Naive thymus-derived CD4-positive, alpha-beta T cell (primary cell): Measurements from ENCODE around the gene WTIP. TPM values are rescaled to one million over a fixed set of nuclear protein-coding genes. Genes with fewer than 3 reads are reported as not detected.

Experiments used
- ATAC-seq: fragments of 150-1000 bp; cut with Tn5 transposase; 2 replicates; pipeline ENCODE4 v1.10.0; 2021; ENCODE audit warnings: mild to moderate bottlenecking, moderate library complexity
- CTCF ChIA-PET: fragments of 350-600 bp; sonication (Branson Sonifier 250); formaldehyde crosslinking; loops from one replicate; lab custom pipeline; 2021; ENCODE audit warnings: antibody characterized with exemption; lab: Charles Lee
- POLR2A ChIA-PET: fragments of 350-600 bp; sonication (Branson Sonifier 250); formaldehyde crosslinking; loops from one replicate; lab custom pipeline; 2021; ENCODE audit warnings: antibody characterized with exemption, inconsistent platforms; lab: Charles Lee
- DNase-seq, 9 donors: peaks; one replicate each; pipeline versions ENCODE4 v3.0.0 to v3.0.0-alpha.2; 2020 to 2022; ENCODE audit warnings: mixed read lengths in 1 of 9
- H3K27ac ChIP-seq: one replicate; pipeline ENCODE4 v1.7.0; 2013; ENCODE audit warnings: mild to moderate bottlenecking, low read depth, low read length, moderate library complexity
- H3K27me3 ChIP-seq, 2 donors: one replicate each; pipeline ENCODE4 v1.7.0; 2013; ENCODE audit warnings: low read length in 2 of 2, mild to moderate bottlenecking in 2 of 2, moderate library complexity in 2 of 2; ENCODE audit not compliant: control insufficient read depth in 2 of 2, insufficient read depth in 2 of 2
- H3K36me3 ChIP-seq, 3 experiments: 1 replicate in 2 of 3; 2 replicates in 1 of 3; pipeline ENCODE4 v1.7.0; 2013; ENCODE audit warnings: low read length in 3 of 3, mild to moderate bottlenecking in 3 of 3, moderate library complexity in 1 of 3; ENCODE audit not compliant: insufficient read depth in 3 of 3, control insufficient read depth in 2 of 3
- H3K4me1 ChIP-seq, 2 donors: one replicate each; pipeline ENCODE4 v1.7.0; 2013; ENCODE audit warnings: low read length in 2 of 2, mild to moderate bottlenecking in 2 of 2, moderate library complexity in 1 of 2; ENCODE audit not compliant: control insufficient read depth in 2 of 2, insufficient read depth in 2 of 2
- H3K4me3 ChIP-seq: 2 replicates; pipeline ENCODE4 v1.7.0; 2013; ENCODE audit warnings: mild to moderate bottlenecking, low read length
- H3K9me3 ChIP-seq, 3 experiments: 1 replicate in 2 of 3; 2 replicates in 1 of 3; pipeline ENCODE4 v1.7.0; 2013; ENCODE audit warnings: low read length in 3 of 3; ENCODE audit not compliant: control insufficient read depth in 2 of 3
- H3K27ac Mint-ChIP-seq, 9 donors: one replicate each; pipeline ENCODE4 v1.8.0; 2020 to 2022; ENCODE audit warnings: mixed read lengths in 9 of 9, mild to moderate bottlenecking in 8 of 9, moderate library complexity in 5 of 9, inconsistent platforms in 2 of 9
- H3K27me3 Mint-ChIP-seq, 5 donors: one replicate each; pipeline ENCODE4 v1.8.0; 2021 to 2022; ENCODE audit warnings: mixed read lengths in 5 of 5, mild to moderate bottlenecking in 1 of 5
- H3K36me3 Mint-ChIP-seq, 5 donors: one replicate each; pipeline ENCODE4 v1.8.0; 2020 to 2022; ENCODE audit warnings: mixed read lengths in 5 of 5, mild to moderate bottlenecking in 3 of 5, inconsistent platforms in 1 of 5
- H3K4me1 Mint-ChIP-seq, 7 donors: one replicate each; pipeline ENCODE4 v1.8.0; 2020 to 2022; ENCODE audit warnings: mixed read lengths in 7 of 7, mild to moderate bottlenecking in 3 of 7, inconsistent platforms in 1 of 7
- H3K4me3 Mint-ChIP-seq, 10 donors: one replicate each; pipeline ENCODE4 v1.8.0; 2020 to 2022; ENCODE audit warnings: mild to moderate bottlenecking in 10 of 10, mixed read lengths in 10 of 10, moderate library complexity in 6 of 10, inconsistent platforms in 2 of 10
- H3K9me3 Mint-ChIP-seq, 11 donors: one replicate each; pipeline ENCODE4 v1.8.0; 2020 to 2022; ENCODE audit warnings: mixed read lengths in 11 of 11, mild to moderate bottlenecking in 4 of 11, inconsistent platforms in 1 of 11, moderate library complexity in 1 of 11
- intact Hi-C, 2 donors: fragments of 100-400 bp; cut with micrococcal nuclease; formaldehyde crosslinking; loops; one replicate each; pipeline ENCODE4 v1.15.1; 2023
- polyA plus RNA-seq, 2 donors: library from polyadenylated mRNA; unstranded; fragments of 300-500 nt; fragmentation: Illumina TruSeq; gene quantifications; one replicate each; pipeline ENCODE4 v1.2.3, GENCODE V29; 2021
- total RNA-seq, 6 experiments: library from RNA in 5 of 6; stranded (reverse) in 5 of 6; gene quantifications; 1 replicate in 5 of 6; 2 replicates in 1 of 6; pipeline ENCODE4 v1.2.3 and lab custom pipeline; 2021 to 2026

WTIP gene
- total and polyA plus RNA-seq, 7 experiments from 2014 or later: 0.08 to 0.77 (median 0.22) TPM; not detected in 2

DNA sequence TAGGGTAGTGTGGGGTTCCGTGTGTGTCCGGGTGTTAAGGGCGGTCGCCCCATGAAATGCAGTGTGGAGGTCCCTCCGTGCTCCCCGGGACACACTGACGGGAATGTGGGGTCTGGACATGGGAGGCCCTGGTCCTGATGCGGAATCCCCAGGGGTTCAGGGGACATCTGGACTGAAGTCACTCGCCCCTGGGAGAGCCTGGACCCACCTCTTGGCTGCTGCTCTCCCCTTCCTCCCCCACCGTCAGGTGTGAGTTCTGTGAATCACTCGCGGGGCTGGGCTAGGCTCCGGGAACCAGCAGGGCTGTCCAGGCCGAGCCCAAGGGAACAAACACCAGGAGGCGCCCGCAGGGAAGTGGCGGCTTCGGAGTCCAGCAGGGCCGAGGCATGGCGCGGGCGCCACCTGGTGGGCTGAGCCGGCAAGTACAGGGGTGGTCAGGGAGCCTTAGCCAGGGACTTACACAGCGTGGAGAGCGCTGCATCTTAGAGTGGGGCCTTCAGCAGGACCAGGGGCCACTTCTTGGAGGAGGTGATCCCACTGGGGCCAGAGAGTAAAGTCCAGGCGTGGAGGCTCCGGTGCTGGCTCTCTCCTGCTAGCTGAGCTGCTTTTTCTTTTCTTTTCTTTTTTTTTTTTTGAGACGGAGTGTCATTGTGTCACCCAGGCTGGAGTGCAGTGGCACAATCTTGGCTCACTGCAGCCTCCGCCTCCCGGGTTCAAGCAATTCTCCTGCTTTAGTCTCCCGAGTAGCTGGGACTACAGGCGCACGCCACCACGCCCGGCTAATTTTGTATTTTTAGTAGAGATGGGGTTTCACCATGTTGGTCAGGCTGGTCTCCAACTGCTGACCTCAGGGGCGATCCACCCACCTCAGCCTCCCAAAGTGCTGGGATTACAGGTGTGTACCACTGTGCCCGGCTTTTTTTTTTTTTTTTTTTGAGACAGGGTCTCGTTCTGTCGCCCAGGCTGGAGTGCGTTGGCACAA, 20.1 kb downstream of the WTIP start:
- peak; percentile 57 to 93 (median 79) for DNase-seq
- Mint-ChIP-seq H3K27ac (peak overlapping the region in 1 of 9 donors; percentile 48), H3K9me3 (peaks cover 0 to 2% (median 0%) of the 10 kb centered on the region in 11 donors), H3K27me3 (peaks cover 0 to 31% (median 8%) of the 10 kb centered on the region in 5 donors), H3K4me3 (peak overlapping the region in 7 of 10 donors; percentile 8 to 65 (median 16)), H3K4me1 (peaks cover 0 to 6% (median 4%) of the 10 kb centered on the region in 7 donors), H3K36me3 (no peaks in the 10 kb centered on the region)
- H3K4me1 ChIP-seq: peaks cover 4 to 6% of the 10 kb centered on the region in 2 donors
- intact Hi-C loops: loop anchor here (1.0 kb wide), 1 partner anchor 211 kb away; no protein-coding TSS in a partner anchor
- no peak overlapping the region for H3K4me3 ChIP-seq
- no peaks in the 10 kb centered on the region for H3K9me3 ChIP-seq
- ChIA-PET CTCF (interaction anchor here (0.6 kb wide), 2 partner anchors 77 to 1062 kb away, joined by 4 to 5 read pairs; no protein-coding TSS in a partner anchor), POLR2A (no interaction called here)
- no peaks in the 10 kb centered on the region for H3K36me3 ChIP-seq
- no peaks in the 10 kb centered on the region for H3K27me3 ChIP-seq
- H3K27ac ChIP-seq: no peak overlapping the region
- peak; percentile 82 for ATAC-seq

DNA sequence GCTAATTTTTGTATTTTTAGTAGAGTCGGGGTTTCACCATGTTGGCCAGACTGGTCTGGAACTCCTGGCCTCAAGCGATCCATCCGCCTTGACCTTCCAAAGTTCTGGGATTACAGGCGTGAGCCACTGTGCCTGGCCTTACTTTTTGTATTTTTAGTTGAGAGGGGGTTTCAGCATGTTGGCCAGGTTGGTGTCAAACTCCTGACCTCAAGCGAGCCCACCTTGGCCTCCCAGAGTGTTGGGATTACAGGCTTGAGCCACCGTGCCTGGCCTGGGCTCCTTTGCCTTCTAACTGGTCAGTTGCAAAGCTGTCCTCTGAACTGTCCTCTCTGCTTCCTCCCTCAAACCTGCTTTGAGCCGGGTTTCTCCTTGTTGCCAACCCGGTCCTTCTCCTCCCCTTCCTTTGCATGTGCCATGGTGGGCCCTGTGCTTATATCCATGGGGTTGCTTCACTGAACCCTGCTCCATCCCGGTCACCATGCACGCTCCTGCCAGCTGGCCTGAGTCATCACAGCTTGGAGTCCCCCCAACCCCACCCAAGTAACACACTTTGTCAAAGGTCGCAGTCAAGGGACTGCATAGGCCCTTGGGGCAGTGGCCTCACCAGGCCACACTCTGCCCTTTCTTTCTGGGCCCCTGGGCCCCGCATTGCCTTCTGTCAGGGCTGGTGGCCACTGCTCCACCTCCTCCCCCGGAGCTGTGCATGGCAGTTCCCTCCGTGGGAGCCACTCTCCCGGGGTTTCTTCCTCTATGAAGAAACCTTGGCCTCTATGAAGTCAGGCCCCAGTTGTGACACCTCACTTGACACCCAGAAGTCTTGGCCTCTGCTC, 21.2 kb downstream of the WTIP start:
- ATAC-seq: no peak
- H3K27ac ChIP-seq: no peak overlapping the region
- Mint-ChIP-seq H3K36me3 (no peaks in the 10 kb centered on the region), H3K27me3 (peaks cover 0 to 38% (median 10%) of the 10 kb centered on the region in 5 donors), H3K9me3 (peaks cover 0 to 2% (median 0%) of the 10 kb centered on the region in 11 donors), H3K27ac (no peak overlapping the region), H3K4me1 (peaks cover 0 to 6% (median 4%) of the 10 kb centered on the region in 7 donors), H3K4me3 (no peak overlapping the region)
- peaks cover 4 to 6% of the 10 kb centered on the region in 2 donors for H3K4me1 ChIP-seq
- DNase-seq: no peak
- intact Hi-C loops: no loop called here
- no peaks in the 10 kb centered on the region for H3K9me3 ChIP-seq
- no peak overlapping the region for H3K4me3 ChIP-seq
- no peaks in the 10 kb centered on the region for H3K27me3 ChIP-seq
- no peaks in the 10 kb centered on the region for H3K36me3 ChIP-seq
- CTCF ChIA-PET: interaction anchor here (0.6 kb wide), 2 partner anchors 78 to 223 kb away, joined by 3 to 5 read pairs; no protein-coding TSS in a partner anchor
- POLR2A ChIA-PET: interaction anchor here (0.6 kb wide), 1 partner anchor 76 kb away, joined by 3 read pairs; no protein-coding TSS in a partner anchor

DNA sequence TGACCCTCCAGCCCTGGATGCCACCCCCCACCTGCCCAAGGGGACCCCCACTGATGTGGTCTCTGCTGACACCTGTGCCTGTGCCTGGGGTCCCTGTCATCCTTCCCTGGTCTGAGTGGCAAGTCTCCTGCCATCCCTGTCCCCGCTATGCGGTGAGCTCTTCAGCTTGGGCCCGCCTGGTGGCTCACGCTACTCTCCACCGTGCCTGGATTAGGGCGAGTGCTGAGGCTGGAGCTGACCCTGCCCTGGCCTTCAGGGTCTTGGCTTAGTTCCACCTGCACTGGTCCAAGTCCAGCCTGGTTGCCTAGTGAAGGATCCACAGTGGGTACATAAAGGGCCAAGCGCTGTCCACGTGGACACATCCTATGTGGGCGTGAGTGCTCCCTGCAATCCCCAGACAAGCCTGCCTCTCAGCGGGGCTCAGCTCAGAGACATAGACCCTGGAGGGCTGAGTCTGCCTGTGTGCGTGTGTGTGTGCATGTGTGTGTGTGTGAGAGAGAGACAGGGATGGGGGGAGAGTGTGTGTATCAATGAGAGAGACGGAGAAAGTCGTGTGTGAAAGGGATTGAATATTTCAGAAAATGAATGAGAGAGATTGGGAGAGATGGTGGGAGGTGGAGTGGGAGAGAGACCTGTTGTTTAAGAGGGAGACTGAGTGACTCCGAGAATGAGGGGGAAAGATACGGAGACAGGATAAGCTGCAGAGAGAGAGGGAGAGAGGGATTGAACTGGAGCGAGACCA, 22.1 kb downstream of the WTIP start:
- H3K27me3 ChIP-seq: no peaks in the 10 kb centered on the region
- DNase-seq: no peak
- H3K36me3 Mint-ChIP-seq: no peaks in the 10 kb centered on the region
- no peak overlapping the region for H3K27ac Mint-ChIP-seq
- ChIA-PET POLR2A (no interaction called here), CTCF (interaction anchor here (0.6 kb wide), 1 partner anchor 222 kb away, joined by 3 read pairs; no protein-coding TSS in a partner anchor)
- intact Hi-C loops: no loop called here
- H3K27me3 Mint-ChIP-seq: peaks cover 0 to 37% (median 10%) of the 10 kb centered on the region in 5 donors
- H3K4me1 Mint-ChIP-seq: peaks cover 0 to 6% (median 4%) of the 10 kb centered on the region in 7 donors
- no peaks in the 10 kb centered on the region for H3K36me3 ChIP-seq
- ATAC-seq: no peak
- no peak overlapping the region for H3K4me3 Mint-ChIP-seq
- peaks cover 4 to 6% of the 10 kb centered on the region in 2 donors for H3K4me1 ChIP-seq
- no peaks in the 10 kb centered on the region for H3K9me3 ChIP-seq
- H3K27ac ChIP-seq: no peak overlapping the region
- H3K4me3 ChIP-seq: no peak overlapping the region
- peaks cover 0 to 2% (median 0%) of the 10 kb centered on the region in 11 donors for H3K9me3 Mint-ChIP-seq

DNA sequence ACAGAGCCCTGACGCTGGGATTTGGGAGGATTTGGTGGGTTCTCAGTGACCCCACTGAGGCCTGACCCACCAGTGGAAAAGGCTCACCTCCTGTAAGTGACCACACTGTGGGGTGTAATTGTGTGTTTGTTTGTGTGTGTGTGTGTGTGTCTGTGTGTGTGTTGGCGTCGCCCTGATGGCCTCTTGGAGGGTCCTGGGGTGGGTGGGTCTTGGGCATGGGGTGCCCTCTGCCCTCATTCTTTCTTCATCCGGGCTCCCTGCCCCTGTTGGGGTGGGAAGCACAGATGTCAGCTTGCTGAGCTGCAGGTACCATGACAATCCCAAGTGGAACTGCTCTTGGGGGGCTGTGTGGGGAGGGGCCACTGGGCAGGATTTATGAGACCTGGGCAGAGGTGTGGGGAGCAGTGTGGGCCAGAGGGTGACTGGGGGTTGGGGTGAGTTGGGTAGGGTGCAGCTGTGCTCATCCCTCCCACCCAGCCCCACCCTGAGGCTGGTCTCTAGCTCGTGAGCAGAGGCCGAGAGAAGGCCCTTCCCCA, 22.8 kb downstream of the WTIP start:
- H3K27me3 ChIP-seq: no peaks in the 10 kb centered on the region
- no peak overlapping the region for H3K27ac ChIP-seq
- intact Hi-C loops: no loop called here
- Mint-ChIP-seq H3K36me3 (peaks cover 0 to 4% (median 0%) of the 10 kb centered on the region in 5 donors), H3K27me3 (peaks cover 6 to 44% (median 13%) of the 10 kb centered on the region in 5 donors), H3K27ac (no peak overlapping the region), H3K4me1 (peaks cover 0 to 6% (median 4%) of the 10 kb centered on the region in 7 donors), H3K4me3 (no peak overlapping the region), H3K9me3 (peaks cover 0 to 4% (median 0%) of the 10 kb centered on the region in 11 donors)
- no peak for DNase-seq
- H3K9me3 ChIP-seq: no peaks in the 10 kb centered on the region
- ChIA-PET CTCF (no interaction called here), POLR2A (no interaction called here)
- H3K4me3 ChIP-seq: no peak overlapping the region
- H3K4me1 ChIP-seq: peaks cover 4 to 6% of the 10 kb centered on the region in 2 donors
- no peak for ATAC-seq
- H3K36me3 ChIP-seq: no peaks in the 10 kb centered on the region

DNA sequence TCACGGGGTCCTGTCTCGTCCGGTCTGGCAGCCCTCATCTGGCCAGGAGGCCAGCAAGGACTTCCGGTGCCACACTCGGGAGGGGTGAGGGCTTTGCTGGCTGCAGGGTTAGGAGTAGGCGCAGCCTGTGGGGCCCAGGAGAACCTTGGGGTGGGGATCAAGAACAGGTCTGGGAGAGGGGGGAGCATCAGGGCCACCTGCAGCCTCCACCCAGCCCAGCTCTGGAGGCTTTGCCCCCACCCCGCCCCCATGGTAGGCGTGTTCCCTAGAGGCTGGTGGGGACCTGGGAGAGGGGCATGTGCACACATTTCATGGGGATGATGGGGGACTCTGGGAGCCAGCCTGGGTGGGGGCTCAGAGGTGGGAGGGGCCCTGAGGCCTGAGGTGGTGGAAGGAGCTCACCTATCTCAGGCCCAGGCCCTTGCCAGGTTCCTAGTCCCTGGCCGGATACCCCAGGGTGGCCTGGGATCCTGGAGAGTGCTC, 23.3 kb downstream of the WTIP start:
- Histone ChIP-seq H3K9me3 (no peaks in the 10 kb centered on the region), H3K27me3 (no peaks in the 10 kb centered on the region), H3K27ac (no peak overlapping the region), H3K36me3 (no peaks in the 10 kb centered on the region), H3K4me1 (peaks cover 4 to 6% of the 10 kb centered on the region in 2 donors), H3K4me3 (no peak overlapping the region)
- CTCF ChIA-PET: no interaction called here
- intact Hi-C loops: no loop called here
- H3K27ac Mint-ChIP-seq: no peak overlapping the region
- no peak overlapping the region for H3K4me3 Mint-ChIP-seq
- peaks cover 0 to 6% (median 3%) of the 10 kb centered on the region in 7 donors for H3K4me1 Mint-ChIP-seq
- POLR2A ChIA-PET: no interaction called here
- H3K36me3 Mint-ChIP-seq: peaks cover 0 to 6% (median 0%) of the 10 kb centered on the region in 5 donors
- H3K9me3 Mint-ChIP-seq: peaks cover 0 to 7% (median 0%) of the 10 kb centered on the region in 11 donors
- H3K27me3 Mint-ChIP-seq: peaks cover 4 to 46% (median 17%) of the 10 kb centered on the region in 5 donors
- DNase-seq (no peak), ATAC-seq (no peak)
